HG02763 (cell line): ENCODE data around the gene VWA1.
"Not testable (repeated sequence)": the region's sequence is repeated elsewhere in the genome, so short reads cannot be mapped to it uniquely, and the experiment has no call there.

ENCODE experiments used
- ATAC-seq: cut with Tn5 transposase; IDR thresholded peaks from one replicate; pipeline ENCODE4 v1.9.1; 2021; ENCODE audit warnings: mild to moderate bottlenecking, moderate library complexity; ENCODE audit not compliant: unreplicated experiment

Gene VWA1

GRCh38 chr1:1482856-1483255 lies 47.4 kb downstream of the VWA1 start:
- no peak for ATAC-seq

GRCh38 chr1:1483714-1484113 lies 48.2 kb downstream of the VWA1 start:
- ATAC-seq = no peak

GRCh38 chr1:1484976-1485750 lies 49.7 kb downstream of the VWA1 start:
- not testable (repeated sequence) for ATAC-seq

GRCh38 chr1:1485755-1486317 lies 50.3 kb downstream of the VWA1 start:
- ATAC-seq = not testable (repeated sequence)

- no peak for ATAC-seq
These were observed 52.2 kb downstream of the VWA1 start for GRCh38 chr1:1487701-1488100.

- ATAC-seq = no peak
These were observed 53.7 kb downstream of the VWA1 start for GRCh38 chr1:1489231-1489630.

GRCh38 chr1:1489861-1490260 lies 54.4 kb downstream of the VWA1 start:
- ATAC-seq = no peak

GRCh38 chr1:1490633-1491230 lies 55.2 kb downstream of the VWA1 start:
- ATAC-seq = no peak

GRCh38 chr1:1491601-1492000 lies 56.1 kb downstream of the VWA1 start:
- ATAC-seq = no peak
